ENCODE results near the gene LCN2. TPM values are rescaled to one million over a fixed set of nuclear protein-coding genes. Genes with fewer than 3 reads are reported as not detected.

LCN2 gene
- total RNA-seq, 1 donor from 2014 or later, result not detected

- H3K36me3 ChIP-seq, result no peaks in the 10 kb centered on the region
- H3K9me3 ChIP-seq (replicated peaks), result no peaks in the 10 kb centered on the region
- TF ChIP-seq CTCF (IDR thresholded peaks at IDR 0.05; ENCODE audit: borderline replicate concordance), result no peak
- H3K4me1 ChIP-seq, result peaks cover 19% of the 10 kb centered on the region
- intact Hi-C loops (cut with micrococcal nuclease), result no loop called here
- DNase-seq, result no peak
- H3K4me3 ChIP-seq, result no peak overlapping the region
- H3K27me3 ChIP-seq (ENCODE audit: low read depth), result no peaks in the 10 kb centered on the region
- H3K27ac ChIP-seq (replicated peaks), result peak overlapping the region; percentile 68
These were observed 5.6 kb upstream of the LCN2 start for GRCh38 chr9:128143525-128144238.

GRCh38 chr9:128144239-128145181 lies 4.7 kb upstream of the LCN2 start:
- no peak overlapping the region for H3K4me3 ChIP-seq
- peak overlapping the region; percentile 68 for H3K27ac ChIP-seq (replicated peaks)
- TF ChIP-seq CTCF (IDR thresholded peaks at IDR 0.05; ENCODE audit: borderline replicate concordance), result no peak
- H3K4me1 ChIP-seq, result peaks cover 27% of the 10 kb centered on the region
- H3K36me3 ChIP-seq, result no peaks in the 10 kb centered on the region
- DNase-seq, result no peak
- intact Hi-C loops (cut with micrococcal nuclease), result no loop called here
- H3K27me3 ChIP-seq (ENCODE audit: low read depth), result no peaks in the 10 kb centered on the region
- H3K9me3 ChIP-seq (replicated peaks), result no peaks in the 10 kb centered on the region

GRCh38 chr9:128145536-128145935 lies 3.7 kb upstream of the LCN2 start:
- DNase-seq, result no peak
- no peak overlapping the region for H3K27ac ChIP-seq (replicated peaks)
- no peaks in the 10 kb centered on the region for H3K9me3 ChIP-seq (replicated peaks)
- intact Hi-C loops (cut with micrococcal nuclease), result no loop called here
- H3K4me3 ChIP-seq, result no peak overlapping the region
- TF ChIP-seq CTCF (IDR thresholded peaks at IDR 0.05; ENCODE audit: borderline replicate concordance), result no peak
- no peaks in the 10 kb centered on the region for H3K27me3 ChIP-seq (ENCODE audit: low read depth)
- H3K36me3 ChIP-seq, result no peaks in the 10 kb centered on the region
- peaks cover 38% of the 10 kb centered on the region for H3K4me1 ChIP-seq

GRCh38 chr9:128145951-128146351 lies 3.3 kb upstream of the LCN2 start:
- no peak overlapping the region for H3K27ac ChIP-seq (replicated peaks)

More at GRCh38 chr9:128145951-128146351, 3.3 kb upstream of the LCN2 start:
- Histone ChIP-seq H3K9me3 (replicated peaks) (no peaks in the 10 kb centered on the region), H3K4me3 (no peak overlapping the region), H3K4me1 (peaks cover 41% of the 10 kb centered on the region), H3K36me3 (no peaks in the 10 kb centered on the region), H3K27me3 (ENCODE audit: low read depth) (no peaks in the 10 kb centered on the region)
- TF ChIP-seq CTCF (IDR thresholded peaks at IDR 0.05; ENCODE audit: borderline replicate concordance), result no peak
- intact Hi-C loops (cut with micrococcal nuclease), result no loop called here
- DNase-seq, result no peak

All from left ventricle myocardium inferior (tissue), 1 donor.